T-helper 1 cell (primary cell): ENCODE data around the gene GRXCR2.

Experiments used
- DNase-seq, 5 donors: peaks; one replicate each; pipeline ENCODE4 v3.0.0-alpha.2; 2012 to 2020

Gene GRXCR2

DNA sequence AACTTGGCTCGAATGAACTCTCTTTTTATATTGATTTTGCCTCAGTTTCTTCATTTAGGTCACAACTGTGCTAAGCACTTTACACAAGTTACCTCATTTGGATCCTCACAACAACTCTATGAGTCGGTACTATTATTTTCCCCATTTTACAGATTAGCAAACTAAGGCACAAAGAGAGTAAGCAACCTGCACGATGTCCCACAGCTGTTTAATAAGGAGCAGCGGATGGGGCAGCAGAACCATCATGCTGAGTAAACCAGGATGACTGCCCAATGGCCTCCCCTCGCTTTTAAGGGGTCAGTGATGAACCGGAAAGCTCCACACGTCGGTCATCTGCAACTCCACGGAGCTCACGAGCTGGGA, 38.3 kb downstream of the GRXCR2 start:
- DNase-seq, result no peak

DNA sequence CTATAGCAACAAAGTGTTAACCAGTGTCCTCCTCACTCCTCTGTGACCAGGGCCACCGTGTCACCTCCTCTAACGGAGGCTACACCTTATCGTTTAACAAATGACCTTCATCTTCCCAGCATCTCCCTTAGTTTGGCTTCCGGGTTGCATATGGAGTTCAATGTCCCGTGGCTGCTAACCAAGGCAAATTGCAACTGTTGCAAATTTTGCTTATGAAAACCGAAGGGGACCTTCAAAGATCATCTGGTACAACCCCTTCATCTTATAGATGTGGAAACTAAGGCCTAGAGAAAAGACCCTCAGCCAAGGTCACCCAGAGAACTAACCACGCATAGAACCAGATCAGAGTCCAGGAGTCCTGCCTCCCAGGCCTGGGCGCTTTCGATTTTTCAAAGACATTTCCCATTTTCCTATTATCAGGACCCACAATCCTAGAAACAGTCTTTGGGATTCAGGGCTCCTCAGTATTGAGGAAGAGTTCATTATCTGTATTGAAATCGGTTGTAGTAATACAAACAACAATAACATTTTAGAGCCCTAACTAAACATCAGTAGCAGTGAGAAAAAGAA, 39.1 kb downstream of the GRXCR2 start:
- DNase-seq, result no peak

DNA sequence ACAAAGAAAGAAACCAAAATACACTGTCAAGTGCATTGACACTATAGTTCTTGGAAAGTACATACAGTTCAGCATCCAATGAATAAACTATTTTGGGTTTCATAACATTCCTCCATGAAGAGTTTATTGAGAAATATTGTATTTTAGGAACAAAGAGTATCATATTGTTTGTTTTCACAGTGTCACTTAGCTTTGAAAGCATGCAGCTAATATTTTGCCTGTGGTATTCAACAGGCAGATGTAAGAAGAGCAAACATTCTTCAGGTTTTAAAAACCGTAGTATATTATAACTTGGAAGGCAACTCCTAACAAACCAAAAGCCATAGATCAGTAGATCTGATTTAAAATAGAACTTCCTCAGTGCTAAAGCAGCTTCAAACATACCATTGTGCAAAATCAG, 42.2 kb downstream of the GRXCR2 start:
- DNase-seq, result no peak

DNA sequence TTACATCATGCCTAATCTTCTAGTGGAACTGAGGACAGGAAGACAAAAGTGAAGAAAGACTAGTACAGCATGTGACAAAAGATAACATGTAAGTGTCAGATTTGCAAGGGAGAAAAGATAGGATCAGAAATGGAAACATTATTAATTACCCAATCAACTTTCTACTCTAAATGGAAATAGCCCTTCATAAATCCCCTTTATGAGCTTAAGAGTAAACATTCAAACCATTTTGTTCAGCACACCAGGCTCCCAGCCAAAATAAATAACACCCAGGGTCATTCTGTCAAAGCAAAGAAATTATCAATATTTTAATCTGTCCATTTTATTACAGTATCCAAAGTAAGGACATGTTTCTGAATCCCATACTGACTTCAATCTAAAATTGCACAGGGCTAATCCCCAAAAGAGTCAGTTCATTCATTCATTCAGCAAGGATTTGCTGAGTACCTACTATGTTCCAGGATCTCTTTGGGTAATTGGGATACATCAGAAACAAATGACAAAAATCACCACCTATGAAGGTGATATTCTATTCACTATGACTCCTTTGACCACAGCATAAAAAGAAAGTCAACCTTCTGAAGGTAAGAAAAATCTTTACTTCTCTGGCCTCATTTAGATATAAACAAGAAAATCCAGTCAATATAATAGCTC, 43.0 kb downstream of the GRXCR2 start:
- no peak for DNase-seq

DNA sequence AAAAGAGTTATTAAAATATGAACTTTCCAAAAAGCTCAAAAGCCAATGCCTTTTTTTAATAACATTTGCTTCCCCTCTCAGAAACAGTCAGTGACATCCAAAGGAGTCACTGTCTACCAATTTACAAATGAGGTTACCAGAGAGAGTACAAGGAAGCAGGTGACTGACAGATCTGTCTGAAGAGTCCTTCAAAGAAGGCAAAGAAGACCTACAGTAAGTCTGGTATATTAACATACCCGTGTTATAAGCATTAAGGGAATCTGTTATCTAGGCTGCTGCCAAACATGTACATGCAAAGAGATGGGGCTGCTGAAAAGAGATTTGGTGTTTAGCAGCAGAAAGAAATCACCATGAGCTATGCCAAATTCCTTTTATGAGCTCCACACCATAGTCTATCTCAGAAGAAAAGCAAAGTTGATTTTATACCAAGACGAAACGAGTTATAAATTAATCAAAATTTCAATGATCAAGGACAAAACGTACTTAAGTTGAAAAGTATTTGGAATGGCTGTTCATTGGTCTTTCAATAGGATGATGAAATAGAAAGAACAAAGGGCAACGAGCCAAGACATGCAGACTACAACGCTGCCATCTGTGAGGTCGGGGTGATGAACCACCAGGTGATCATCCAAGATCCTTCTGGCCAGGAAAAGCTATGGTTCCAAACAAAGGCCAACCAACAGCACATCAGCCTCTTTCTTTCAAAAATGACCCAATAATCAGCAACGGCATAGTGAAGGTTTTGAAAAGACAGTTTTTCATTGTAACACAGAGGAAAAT, 45.7 kb downstream of the GRXCR2 start:
- DNase-seq, result no peak

DNA sequence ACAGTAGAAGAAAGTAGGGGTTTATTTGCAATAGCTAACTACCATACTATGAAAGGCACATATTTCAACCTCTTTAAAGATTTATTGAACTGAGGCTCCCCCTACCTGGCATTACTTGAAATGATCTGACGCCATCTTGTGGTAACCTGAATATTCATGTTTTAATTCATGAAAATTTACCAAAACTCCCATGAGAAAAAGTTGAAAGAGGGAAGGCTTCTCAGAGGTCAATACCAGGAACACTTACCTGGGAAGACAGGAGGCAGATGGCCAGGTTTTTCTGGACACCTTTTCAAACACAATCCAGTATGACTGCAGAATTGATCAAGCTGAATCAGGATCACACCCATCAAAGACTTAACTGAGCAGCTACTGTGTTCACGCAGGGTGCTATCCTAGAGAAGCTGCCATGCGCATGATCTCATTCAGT, 47.0 kb downstream of the GRXCR2 start:
- peak in 1 of 5 donors; percentile 41 for DNase-seq

DNA sequence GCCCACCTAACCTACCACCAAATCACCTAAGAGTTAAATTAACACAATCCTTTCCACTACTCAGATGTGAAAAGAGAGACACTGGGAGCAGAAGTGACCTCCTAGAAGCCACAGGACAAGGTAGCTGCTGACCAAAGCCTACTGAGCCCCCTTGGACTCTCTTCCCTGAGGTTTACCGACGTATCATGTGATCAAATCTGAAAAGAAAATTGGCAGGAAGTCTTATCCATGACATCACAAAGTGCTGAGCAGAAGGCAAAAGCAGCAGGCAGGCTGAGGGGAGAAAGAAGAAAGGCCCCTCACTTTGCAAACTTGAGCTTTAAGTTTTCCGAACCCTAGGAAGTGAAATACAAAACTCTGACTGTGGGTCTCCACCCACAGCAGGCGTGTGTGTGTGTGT, 48.8 kb downstream of the GRXCR2 start:
- no peak for DNase-seq

DNA sequence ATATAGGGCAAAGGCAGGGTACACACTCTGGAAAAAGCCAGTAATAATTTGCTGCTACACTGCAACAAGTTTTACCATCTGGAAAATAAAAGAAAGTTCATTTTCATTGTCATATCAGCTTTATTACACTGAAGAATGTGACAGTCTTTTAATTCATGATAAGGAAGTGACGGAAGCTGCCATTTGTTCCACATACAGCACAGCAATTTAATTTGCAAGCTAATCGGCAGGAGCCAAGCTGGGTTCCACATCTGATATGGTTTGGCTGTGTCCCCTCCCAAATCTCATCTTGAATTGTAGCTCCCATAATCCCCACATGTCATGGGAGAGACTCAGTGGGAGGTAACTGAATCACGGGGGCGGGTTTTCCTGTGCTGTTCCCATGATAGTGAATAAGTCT, 54.2 kb downstream of the GRXCR2 start:
- DNase-seq, result no peak

DNA sequence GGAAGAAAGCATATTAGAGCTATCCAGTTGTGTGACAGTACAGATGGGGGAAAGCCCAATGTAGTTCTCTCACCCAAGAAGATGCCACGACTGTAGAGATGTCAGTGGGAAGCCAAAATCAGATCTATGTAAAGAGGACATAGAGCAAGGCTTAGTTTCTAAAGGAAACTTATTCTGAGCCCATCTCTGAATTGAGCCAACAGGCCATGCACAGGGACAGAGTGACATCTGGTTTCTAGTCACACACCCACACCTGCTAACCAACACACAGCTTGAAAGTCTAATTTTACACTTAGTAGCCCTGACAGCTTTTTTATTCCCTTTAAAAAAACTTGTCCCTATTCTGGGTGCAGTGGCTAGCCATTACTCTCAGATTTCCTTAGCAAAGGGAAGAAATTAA, 59.9 kb downstream of the GRXCR2 start:
- no peak for DNase-seq

DNA sequence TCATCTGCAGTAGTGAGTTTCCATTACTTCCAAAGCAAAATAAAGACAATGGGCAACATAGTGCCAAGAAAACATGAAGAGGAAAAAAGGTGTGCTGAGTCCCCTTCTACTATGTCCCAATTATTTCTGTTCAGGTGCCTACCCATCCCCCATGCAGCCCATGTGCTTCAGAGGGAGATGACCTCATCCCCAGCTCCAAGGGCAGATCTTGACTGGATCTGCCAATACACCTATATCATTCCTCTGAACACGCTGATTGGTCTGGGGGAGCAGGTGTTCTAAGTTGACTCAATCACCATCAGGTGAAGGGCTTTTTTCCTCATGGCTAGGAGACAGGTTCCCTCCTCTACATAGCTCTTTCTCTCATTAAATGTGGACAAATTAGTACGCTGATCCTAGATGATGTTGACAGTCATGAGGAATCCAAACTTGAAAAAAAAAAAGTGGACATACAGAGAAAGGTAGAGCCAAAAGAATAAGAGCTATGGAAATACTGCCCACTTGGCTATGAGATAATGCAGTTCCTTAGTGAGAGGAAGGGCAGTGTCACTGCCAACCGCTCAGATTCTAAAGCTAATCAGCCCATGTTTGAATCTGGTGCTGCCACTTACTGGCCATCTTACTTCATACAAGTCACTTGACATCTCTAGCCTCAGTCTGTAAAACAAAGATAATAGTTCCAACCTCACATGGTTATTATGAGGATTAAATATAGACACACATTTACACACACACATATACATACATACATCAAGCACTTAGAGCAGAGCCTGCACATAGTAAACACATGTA, 60.8 kb downstream of the GRXCR2 start:
- DNase-seq, result no peak
